Retinal pigment epithelial cell (primary cell): ENCODE data around the gene SERTM2.
A peak's percentile ranks its signal among the peaks of the same experiment; 100 is the strongest.

ENCODE experiments used
- DNase-seq: peaks from one replicate; pipeline ENCODE4 v3.0.0-alpha.2; 2010; ENCODE audit warnings: low read depth
- H3K4me3 ChIP-seq: 2 replicates; pipeline ENCODE4 v1.5.1; 2011; ENCODE audit warnings: mild to moderate bottlenecking, low read length, control low read depth, moderate library complexity
- TF ChIP-seq, protein P1 (sequence below): conservative IDR thresholded peaks from 2 replicates; pipeline ENCODE4 v1.5.1; 2011; ENCODE audit warnings: low read depth, low read length, control low read depth, inconsistent platforms

The SERTM2 gene

DNA sequence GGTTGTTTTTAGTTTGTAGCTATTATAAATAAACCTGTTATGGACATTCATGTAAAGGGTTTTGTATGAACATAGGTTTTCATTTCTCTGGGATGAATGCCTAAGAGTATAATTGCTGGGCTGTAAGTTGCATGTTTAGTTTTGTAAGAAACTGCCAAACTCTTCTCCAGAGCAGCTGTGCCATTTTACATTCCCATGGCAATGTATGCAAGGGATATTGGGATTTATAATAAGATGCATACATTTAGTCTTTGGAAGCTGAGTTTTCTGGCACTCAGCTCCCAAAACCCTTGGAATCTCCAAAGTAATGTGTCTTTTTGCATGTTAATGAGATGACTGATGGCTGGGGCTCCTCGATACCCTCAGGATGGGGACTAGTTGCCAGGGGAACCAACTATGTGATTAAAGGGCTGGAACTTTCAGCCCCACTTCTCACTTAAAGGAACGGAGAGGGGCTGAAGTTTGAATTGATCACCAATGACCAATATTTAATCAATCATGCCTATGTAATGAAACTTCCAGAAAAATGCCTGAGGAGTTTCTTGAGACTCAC is 44.0 kb downstream of the SERTM2 start:
- no peak for DNase-seq
- no peak overlapping the region for H3K4me3 ChIP-seq
- TF ChIP-seq, protein P1, sequence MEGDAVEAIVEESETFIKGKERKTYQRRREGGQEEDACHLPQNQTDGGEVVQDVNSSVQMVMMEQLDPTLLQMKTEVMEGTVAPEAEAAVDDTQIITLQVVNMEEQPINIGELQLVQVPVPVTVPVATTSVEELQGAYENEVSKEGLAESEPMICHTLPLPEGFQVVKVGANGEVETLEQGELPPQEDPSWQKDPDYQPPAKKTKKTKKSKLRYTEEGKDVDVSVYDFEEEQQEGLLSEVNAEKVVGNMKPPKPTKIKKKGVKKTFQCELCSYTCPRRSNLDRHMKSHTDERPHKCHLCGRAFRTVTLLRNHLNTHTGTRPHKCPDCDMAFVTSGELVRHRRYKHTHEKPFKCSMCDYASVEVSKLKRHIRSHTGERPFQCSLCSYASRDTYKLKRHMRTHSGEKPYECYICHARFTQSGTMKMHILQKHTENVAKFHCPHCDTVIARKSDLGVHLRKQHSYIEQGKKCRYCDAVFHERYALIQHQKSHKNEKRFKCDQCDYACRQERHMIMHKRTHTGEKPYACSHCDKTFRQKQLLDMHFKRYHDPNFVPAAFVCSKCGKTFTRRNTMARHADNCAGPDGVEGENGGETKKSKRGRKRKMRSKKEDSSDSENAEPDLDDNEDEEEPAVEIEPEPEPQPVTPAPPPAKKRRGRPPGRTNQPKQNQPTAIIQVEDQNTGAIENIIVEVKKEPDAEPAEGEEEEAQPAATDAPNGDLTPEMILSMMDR = no peak

DNA sequence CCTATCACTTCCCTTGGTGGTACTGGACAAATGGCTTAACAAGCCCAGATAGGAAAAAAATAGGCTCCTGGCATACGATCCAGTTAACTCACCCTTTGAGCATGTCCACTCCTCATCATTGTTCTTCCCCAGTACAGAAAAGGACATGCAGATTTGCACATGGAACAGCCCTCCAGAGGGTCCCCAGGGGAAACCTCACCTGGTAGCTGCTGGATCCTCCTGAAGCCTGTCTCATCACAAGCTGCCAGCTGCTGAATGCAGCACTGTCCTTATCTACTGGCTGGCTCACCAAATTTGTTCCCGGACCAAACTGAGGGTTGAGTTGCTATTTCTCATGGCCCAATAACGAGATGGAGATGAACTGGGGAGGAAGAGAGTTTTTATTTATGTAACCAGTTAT is 49.4 kb downstream of the SERTM2 start:
- no peak overlapping the region for H3K4me3 ChIP-seq
- TF ChIP-seq, protein P1 = no peak
- DNase-seq = no peak

DNA sequence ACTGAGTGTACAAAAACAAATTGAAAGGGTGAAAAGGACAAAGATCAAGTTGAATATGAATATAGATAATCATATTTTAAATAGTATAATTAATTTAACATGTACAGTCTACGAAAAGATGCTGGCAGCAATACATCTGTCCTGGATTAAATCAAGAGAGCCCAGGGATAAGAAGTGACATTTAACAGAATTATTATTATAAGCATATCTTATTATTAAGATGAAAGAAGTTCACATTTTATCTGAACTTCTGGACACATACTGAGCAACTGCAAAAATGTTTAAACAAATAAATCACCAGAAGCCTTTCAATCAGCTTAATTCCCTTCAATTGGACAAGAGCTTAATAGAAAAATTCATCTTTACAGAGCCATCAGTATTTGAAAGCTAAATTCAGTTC is 50.4 kb downstream of the SERTM2 start:
- no peak for DNase-seq
- H3K4me3 ChIP-seq = no peak overlapping the region
- TF ChIP-seq, protein P1 = no peak

DNA sequence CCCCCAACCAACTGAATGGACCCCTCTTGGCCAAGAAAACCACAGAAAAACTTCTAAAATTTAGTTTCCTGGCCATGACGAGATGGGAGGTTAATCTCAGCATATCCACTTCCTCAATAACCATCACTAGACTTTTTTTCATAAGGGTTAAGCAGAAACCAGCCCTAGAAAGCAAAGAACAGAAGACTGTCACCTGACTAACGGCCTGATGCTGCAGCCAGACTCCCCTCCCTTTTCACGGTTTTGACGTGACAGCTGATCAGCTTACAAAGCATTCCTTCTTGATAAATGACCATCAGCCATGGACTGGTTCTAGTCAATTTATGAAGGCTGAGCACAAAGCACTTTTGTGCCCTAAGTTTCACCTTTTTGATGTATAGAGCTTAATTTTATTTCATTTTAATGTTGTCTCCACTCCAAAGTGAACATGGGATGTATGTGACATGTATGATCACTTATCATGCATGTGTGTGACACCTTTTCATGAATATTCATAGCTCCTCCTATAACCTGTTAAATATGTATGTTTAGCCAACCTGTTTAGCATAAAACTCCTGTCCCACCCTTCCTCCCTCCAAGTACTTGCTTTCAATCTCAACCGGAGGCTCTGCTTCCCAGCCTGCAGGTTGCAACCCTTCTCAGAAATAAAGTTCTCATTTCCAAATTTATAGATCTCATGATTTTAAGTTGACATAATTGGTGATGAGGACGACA is 56.3 kb downstream of the SERTM2 start:
- TF ChIP-seq, protein P1 = no peak
- no peak overlapping the region for H3K4me3 ChIP-seq
- DNase-seq = no peak

DNA sequence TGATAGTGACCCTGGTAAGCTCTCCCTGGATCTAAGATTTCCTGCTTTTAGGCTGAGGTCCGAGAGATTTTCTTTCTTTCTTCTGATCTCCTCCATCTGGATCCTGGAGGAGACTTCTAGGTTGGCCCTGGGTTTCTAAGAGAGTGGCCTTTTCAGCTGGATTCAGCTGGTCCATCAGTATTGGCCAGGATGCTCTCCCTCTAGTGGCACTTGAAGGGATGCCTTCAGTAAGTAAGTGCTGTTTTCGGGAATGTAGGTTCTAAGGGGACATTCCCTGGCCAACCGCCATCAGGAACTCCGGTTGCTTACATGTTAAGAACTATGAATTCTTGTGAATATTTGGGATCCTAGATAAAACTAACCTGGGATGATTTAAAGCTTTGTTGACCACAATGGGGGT is 56.9 kb downstream of the SERTM2 start:
- DNase-seq = no peak
- H3K4me3 ChIP-seq = no peak overlapping the region
- TF ChIP-seq, protein P1 = peak; percentile 52

DNA sequence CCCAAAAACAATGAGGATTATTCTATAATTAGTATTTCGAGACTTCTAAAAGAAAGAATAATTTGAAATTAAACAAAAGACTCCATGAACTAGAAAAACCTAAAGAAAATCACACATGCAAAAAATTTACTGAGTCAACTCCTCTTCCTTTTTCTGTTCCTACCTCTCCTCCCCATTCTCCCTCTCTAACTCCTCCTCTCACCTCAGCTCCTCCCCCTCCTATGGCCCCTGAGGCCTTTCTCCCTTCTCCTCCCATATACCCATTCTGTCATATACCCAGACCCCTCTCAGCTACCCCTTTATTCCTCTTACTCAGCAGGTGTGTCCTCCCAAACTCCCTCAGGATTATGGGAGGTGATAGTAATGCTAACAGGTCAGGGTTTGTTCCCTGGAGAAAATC is 57.4 kb downstream of the SERTM2 start:
- no peak for DNase-seq
- H3K4me3 ChIP-seq = no peak overlapping the region
- TF ChIP-seq, protein P1 = no peak
